OCI-LY1 (cell line): Measurements from ENCODE around the gene KCNJ14.

Experiments used
- CTCF ChIP-seq: fragments of 200-600 bp; sonication (generic), shearing (Covaris generic); IDR thresholded peaks from 2 replicates; pipeline ENCODE4 v1.5.1; 2017; ENCODE audit warnings: mild to moderate bottlenecking, antibody characterized with exemption, low read length, moderate library complexity, mixed read lengths
- EZH2 ChIP-seq: fragments of 200-600 bp; sonication (generic), shearing (Covaris generic); IDR thresholded peaks from 2 replicates; pipeline ENCODE4 v1.8.0; 2017; ENCODE audit warnings: borderline replicate concordance, mixed run types, mild to moderate bottlenecking, antibody characterized with exemption, low read length, moderate library complexity, mixed read lengths

DNA sequence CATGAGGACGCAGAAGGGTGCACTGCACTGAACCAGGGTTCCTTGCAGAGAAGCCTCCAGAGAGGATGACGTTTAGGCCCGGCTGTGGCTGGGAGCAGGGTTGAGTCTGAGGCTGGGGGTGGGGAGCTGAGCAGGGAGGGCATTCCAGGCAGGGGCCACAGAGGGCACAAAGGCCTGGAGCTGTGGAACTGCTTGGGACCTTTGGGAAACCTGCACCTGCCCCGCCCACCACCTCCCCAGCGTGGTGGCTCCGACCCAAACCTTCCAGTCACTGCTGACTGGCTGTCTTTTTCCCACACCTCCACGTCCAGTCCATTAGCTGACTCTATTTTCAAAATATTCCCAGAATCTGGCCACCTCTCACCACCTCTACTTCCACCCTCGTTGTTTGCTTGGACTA, 61.2 kb downstream of the KCNJ14 start:
- no peak for TF ChIP-seq CTCF
- TF ChIP-seq EZH2, result no peak
